HL-60/S4 treated with phorbol 12-myristate 13-acetate at 8.2 ng/mL for 4 days and 3 days (cell line): Measurements from ENCODE around the gene CCS.
"Not testable (repeated sequence)": the region's sequence is repeated elsewhere in the genome, so short reads cannot be mapped to it uniquely, and the experiment has no call there.

Source experiments
- in situ Hi-C: fragments of 300-500 bp; cut with MboI; formaldehyde crosslinking; loops from 2 replicates; pipeline ENCODE4 v1.15.0; 2022; ENCODE audit warnings: low sequenced_read_pairs

Gene CCS

DNA sequence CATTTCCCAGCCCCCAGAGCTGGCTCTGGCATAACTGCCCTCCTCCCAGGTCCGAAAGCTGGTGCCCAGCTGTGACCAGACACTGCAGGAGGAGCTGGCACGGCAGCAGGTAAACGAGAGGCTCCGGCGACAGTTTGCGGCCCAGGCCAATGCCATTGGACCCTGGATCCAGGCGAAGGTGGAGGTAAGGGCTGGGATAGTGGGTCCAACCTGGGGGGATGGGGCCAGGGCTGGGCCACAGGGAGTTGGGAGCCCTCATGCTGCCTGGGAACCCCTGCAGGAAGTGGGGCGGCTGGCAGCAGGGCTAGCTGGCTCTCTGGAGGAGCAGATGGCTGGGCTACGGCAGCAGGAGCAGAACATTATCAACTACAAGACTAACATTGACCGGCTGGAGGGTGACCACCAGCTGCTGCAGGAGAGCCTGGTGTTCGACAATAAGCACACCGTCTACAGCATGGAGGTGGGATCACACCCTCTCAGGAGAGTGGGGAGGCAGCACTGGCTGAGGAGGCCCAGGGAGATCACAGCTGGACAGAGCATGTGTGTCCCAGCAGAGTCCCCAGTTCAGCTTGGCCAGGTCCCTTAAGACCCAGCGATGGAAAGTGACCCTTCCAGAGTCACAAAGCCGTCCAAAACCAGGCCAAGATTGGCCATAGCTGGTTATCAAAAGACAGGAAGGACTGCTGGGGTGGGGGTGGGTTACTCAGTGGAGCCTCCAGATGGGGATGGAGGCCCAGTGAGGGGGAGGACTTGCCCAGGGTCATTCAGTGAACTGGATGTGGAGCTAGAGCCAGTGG lies 31.6 kb upstream of the CCS start:
- in situ Hi-C loops = no loop called here

DNA sequence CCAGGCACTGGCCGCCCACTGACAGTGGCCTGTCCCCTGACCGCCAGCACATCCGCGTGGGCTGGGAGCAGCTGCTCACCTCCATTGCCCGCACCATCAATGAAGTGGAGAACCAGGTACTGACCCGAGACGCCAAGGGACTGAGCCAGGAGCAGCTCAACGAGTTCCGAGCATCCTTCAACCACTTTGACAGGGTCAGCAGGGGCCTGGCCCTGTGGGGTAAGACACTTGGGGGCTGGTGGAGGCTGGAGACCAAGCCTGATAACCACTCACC lies 31.1 kb upstream of the CCS start:
- in situ Hi-C loops = no loop called here

DNA sequence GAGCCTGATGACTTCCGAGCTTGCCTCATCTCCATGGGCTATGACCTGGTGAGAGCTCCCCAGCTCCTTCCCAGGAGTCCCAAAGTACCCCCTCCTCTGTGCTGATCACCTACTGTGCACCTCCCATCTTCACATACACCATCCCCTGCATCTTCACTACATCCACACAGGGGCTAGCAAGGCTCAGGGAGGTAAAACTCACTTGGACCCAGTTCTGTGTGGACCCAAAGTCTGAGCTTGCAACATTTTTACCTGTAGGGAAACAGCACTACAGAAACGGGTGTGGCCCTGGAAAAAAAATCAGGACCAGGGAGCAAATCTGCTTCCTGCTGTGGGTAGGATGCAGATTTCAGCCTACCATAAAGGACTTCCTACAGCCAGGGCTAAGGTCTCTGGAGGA lies 30.7 kb upstream of the CCS start:
- in situ Hi-C loops = no loop called here

DNA sequence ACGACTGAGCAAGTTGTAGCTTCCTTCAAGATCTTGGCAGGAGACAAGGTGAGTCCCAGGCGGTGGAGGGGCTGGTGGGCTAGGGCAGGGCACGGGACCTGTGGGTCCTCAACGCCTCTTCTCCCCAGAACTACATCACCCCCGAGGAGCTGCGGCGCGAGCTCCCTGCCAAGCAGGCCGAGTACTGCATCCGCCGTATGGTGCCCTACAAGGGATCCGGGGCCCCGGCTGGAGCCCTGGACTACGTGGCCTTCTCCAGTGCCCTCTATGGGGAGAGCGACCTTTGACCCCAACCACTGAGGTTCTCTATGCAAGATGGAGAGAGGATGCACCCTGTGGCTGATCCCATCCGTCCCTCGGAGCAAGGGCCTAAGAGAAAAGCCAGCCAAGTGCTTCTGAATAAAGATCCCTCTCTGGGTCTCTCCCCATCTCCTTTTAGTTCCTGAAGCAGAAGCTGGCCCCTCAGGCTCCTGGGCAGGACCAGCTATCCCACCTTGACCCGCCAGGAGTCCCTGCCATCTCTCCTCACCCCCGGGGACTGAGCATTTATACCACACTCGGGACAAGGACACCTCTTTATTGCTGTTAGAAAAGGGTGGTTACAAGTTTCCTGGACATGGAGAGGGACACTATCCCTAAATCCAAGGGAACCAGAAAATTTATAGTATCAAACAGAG lies 29.9 kb upstream of the CCS start:
- in situ Hi-C loops = no loop called here

DNA sequence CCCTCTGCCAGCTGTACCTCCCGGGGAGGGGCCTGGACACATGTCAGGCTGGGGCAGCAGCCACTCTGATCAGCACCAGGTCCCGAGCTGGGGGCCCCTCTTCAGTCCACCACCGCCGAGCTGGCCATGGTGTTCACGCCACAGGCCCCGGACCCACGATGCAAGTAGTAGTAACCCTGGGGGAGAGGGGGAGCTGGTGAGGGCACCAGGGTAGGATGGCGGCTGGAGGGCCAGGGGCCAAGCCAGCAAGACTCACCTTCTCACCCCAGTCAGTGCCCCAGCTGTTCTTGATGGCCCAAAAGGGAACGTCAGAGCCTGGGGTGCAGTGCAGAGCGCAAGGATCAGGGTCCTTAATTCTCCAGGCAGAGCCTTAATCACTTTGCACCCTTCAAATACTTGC lies 29.2 kb upstream of the CCS start:
- in situ Hi-C loops = no loop called here

DNA sequence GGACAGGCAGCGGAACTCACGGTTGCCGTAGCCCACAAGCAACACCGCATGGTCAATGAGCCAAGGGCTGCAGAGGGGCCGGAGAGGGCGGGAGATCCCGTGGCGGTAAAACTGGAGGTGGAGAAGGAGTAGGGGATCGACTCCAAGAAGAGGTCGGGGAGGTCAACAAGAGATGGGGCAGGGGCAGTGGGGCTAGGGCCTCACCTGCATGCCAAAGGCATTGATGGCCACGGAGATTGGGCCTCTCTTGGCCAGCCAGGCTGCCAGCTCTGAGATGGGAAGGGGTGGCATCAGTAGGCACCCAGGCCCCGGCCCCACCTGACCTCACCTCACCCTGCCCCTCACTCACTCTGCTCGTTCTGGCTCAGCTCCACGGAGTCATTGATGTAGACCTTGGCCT lies 28.4 kb upstream of the CCS start:
- in situ Hi-C loops = no loop called here

DNA sequence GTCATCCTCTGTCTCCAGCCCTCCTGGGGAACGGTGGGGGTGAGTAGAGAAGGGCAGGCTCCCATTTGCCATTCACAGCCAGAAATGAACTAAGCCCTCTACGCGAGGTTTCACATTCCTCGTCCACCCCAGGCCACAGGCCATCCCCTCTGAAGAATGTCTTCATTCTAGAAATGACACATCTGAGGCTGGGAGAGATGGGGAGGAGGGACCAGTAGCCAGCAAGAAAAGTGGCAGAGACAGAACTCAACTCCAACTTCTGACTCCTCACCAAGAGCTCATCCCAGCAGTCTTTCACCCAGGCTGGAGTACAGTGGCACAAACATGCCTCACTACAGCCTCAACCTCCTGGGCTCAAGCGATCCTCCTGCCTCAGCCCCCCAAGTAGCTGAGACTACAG lies 28.0 kb upstream of the CCS start:
- in situ Hi-C loops = no loop called here

DNA sequence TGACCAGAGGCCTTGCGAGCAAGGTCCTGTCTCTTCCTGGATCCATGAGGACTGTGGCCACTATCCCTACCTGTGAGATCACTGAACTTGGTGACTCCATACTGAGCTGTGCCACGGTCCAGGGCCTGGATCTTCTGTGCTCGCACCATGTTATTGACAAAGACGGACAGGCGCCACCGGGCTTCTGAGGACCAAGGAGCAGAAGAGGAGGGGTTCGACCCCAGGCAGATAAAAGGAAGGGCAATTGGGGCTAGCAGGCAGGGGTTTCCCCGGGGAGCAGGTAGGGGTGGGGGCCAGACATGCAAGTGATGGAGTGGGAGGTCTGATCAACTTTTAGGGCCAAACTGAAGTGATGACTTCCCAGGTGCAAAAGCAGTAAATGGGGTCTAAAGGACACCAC lies 26.8 kb upstream of the CCS start:
- in situ Hi-C loops = no loop called here

DNA sequence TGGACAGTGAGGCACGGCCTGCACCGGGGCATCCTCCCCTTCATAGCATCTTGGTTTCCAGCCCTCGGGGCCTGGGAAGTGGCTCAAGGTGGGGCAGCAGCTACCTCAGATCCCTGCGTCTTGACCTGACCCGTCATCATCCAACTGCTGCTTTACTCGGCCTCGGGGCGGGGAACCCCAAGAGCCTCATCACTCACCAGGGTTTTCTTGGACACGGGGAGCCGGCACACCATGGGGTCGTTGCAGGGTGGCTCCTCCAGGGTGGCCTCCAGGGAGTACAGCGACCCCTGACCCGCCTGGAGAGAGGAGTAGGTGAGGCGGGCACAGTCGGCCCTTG lies 25.2 kb upstream of the CCS start:
- in situ Hi-C loops = no loop called here

DNA sequence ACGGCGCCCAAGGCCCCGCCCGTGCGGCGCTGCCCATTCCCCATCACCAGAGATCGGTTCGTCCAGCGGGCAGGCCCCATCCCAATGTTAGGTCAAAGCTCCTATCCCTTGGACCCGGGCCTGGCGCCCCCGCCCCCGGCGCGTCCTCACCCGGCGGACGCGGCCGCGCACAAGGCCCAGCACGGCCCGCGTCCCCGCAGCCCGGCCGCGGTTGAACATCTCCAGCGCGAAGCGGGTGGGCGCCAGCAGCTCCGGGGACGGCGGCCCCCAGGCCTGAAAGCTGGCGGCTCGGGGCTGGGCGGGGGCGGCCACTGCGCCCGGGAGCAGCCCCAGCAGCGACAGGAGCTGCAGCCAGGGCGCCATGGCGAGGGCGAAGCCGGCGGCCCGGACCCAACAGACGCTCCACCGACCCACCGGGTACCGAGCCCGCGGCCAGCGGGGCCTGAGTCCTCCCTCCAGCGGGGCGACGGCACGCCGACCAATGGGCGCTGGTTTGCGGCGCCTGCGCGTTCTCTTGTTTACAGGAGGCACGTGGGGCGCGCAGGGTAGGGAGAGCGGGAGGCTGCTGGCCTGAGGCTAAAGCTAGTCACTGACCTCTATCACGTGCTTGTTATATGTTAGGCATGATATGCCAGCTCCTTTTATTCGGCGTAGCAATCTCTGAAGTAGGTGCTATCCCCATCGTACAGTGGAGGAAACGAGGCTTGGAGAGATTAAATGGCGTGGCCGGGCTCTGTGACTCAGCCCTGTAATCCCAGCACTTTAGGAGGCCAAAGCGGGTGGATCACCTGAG lies 24.7 kb upstream of the CCS start, which contains the start of gene CTSF:
Gene CTSF (minus strand): TSS at position 483 of the 793 bp plus-strand sequence. CDS start 120 bp downstream, at position 363.
- in situ Hi-C loops = no loop called here

DNA sequence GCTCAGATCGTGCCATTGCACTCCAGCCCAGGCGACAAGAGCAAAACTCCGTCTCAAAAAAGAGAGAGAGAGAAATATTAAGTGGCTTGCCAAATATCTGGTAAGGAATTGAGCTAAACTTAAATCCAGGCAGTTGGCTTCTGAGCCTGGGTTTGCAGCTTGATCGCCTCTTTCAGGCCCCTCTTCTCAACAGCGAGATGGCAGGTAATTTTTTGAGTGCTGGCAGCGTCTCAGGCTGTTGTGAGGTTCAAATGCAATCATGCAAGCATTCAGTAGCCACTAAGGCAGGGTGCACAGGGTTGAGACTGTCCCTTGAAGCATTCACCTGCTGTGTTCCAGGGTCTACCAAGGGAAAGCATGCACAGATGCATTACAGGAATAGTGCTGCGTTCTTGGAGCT lies 23.9 kb upstream of the CCS start:
- in situ Hi-C loops = no loop called here

DNA sequence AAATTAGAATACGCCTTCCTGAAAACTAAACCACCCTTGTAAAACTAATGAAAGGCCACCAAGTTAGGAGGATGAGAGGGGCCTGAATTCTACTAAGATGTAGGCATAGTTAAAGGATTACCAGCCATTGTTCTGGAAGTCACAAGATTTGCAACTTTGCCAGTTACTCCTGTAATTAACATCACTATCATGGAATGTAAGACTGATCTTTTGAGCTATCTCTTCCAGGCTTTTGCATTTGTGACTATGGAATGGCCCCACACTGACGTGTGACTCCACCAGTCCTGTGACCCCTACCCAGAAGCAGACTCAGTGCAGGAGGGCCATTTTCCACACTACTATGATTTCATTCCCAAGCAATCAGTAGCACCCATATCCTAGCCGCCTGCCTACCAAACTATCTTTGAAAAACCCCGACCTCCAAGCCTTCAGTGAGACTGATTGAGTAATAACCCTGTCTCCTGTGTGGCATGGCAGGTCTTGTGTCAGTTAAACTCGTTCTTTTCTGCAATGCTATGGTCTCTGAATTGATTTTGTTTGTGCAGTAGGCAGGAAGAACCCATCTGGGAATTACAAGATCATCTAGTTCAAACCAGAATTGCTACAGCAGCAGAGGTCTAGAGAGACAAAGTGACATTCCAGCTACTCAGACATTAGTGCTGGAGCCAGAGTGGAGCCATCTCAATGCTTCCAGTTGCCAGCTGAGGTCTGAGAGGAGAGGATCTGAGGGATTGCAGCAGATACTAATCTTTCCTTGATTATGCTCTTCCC lies 22.7 kb upstream of the CCS start:
- in situ Hi-C loops = no loop called here

DNA sequence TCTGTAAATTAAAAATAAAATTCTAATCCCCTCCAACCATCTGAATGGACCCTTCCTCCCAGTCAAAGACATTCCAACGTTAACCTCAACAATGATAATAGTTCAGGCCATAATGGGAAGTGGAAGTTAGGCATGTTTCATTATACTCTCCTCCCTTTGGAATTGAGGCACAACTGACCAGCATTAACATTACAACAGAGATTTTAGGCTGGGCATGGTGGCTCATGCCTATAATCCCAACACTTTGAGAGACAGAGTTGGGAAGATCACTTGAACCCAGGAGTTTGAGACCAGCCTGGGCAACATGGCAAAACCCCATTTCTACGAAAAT lies 22.2 kb upstream of the CCS start:
- in situ Hi-C loops = no loop called here

DNA sequence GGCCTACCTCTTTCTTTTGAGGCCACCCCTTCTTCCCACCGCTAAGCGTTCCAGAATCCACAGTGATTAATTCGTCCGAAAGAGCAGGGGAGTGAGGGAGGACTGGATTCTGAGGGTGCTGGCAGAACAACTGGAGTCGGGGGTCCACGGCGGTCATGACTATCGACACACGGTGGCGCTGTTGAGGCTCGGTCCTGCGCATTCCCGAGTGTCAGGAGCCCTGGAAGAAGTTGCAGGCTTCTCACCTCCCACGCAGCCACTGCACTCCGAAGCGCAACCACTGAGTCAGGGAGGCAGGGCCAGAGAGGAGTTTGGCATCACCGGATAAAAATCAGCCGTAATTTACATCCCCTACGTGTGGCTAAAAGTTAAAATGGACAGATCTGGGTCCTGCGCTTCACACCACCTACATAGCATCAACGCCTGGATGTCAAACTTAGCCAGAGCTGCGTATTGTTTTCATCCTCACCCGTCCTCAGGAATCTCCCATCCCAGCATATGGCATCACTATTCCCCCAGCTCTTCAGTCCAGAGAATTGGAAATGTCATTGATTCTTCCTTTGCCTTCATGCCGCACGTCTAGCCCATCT lies 13.9 kb upstream of the CCS start:
- in situ Hi-C loops = no loop called here

DNA sequence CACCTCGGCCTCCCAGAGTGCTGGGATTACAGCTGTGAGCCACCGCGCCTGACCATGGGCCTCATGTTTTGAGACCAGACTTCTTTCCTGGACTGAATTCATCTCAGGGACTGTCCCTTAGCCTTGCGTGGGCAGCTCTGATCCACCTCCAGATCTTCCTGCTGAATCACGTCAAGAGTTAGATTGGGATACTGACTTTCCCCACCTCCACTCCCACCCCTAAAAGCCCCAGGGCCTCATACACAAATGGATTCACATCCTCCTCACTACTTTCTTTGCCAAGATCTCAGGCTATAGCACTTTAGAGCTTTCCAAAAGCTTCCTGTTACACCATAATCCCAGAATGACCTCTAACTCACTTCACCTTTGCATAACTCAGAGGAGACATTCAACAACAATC lies 12.2 kb upstream of the CCS start:
- in situ Hi-C loops = no loop called here

DNA sequence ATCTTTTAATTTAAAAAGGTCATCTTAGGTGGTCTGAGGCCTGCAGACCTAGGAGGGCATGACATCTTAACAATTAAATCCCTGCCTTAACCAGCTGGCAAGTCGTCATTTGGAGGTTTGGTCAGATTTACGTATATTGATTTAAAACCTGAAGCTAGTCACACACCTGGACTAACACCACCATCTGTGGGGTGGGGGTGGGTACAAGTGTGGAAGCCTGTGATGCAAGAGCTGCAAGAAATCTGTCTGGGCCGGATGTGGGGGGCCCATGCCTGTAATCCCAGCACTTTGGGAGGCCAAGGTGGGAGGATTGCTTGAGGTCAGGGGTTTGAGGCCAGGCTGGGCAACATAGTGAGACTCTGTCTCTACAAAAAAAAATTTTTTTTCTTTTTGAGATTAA lies 11.7 kb upstream of the CCS start:
- in situ Hi-C loops = no loop called here

DNA sequence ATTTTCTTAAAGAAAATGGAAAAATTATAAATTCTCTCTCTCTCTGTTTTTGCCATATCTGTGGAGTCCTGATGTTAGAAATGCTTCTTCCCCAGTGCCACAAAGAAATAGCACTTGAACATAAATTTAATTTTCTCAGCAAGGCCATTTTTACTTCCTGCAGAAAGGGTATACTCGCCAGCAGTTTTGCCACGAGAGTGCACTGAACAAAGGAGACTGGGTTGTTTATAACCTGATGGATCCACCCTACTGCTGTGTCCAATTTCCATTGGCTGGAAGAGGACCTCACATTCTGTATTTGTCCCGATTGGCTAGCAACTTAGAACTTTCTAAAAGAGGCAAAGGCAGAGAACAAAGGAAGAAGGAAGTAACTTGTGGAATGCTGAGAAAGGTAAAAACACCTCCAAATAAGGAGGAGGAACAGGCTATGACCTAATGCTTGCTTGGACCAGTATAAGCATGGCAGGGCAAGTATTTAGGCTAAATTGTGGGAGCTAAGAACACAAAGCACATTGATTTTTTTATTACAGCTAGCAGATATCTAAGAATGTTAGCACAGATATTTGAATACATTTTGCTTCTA lies 10.3 kb upstream of the CCS start:
- in situ Hi-C loops = not testable (repeated sequence)

DNA sequence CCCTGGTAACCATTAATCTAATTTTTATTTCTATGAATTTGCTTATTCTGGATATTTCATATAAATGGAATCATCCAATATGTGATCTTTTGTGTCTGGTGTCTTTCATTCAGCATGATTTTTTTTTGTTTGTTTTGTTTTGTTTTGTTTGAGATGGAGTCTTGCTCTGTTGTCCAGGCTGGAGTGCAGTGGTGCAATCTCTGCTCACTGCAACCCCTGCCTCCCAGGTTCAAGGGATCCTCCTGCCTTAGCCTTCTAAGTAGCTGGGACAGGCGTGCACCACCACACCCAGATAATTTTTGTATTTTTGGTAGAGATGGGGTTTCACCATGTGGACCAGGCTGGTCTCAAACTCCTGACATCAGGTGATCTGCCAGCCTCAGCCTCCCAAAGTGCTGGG lies 7.5 kb upstream of the CCS start:
- in situ Hi-C loops = not testable (repeated sequence)

DNA sequence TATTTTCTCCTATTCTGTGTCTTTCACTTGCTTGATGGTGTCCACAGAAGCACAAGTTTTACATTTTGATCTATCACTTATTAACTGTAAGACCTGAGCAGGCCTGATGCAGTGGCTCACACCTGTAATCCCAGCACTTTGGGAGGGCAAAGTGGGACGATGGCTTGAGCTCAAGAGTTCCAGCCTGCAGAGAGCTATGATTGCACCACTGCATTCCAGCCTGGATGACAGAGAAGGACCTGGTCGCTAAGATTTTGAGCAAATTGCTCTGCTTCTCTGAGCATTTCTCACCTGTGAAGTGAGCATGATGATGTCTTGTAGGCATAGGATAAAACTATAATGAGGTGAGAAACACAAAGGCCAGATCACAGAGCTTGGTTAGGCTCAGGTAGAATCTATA lies 6.8 kb upstream of the CCS start:
- in situ Hi-C loops = no loop called here

DNA sequence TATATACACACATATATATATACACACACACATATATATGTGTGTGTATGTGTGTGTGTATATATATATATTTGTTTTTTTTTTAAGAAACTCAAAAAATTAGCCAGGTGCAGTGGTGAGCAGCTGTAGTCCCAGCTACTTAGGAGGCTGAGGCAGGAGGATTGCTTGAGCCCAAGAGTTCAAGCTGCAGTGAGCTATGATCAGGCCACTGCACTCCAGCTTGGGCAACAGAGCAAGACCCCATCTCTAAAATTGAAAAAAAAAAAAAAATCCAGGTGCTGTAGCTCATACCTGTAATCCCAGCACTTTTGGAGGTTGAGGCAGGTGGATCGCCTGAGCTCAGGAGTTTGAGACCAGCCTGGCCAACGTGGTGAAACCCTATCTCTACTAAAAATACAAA lies 3.7 kb upstream of the CCS start:
- in situ Hi-C loops = not testable (repeated sequence)
